Measurements from ENCODE around the gene GSTK1. TPM values are rescaled to one million over a fixed set of nuclear protein-coding genes. Genes with fewer than 3 reads are reported as not detected.

The GSTK1 gene
- total and polyA plus RNA-seq, 2 donors (not counting 1 experiment from before 2014, with no cell fraction given): 181 to 315 TPM

GRCh38 chr7:143285470-143285778 lies 22.2 kb downstream of the GSTK1 start:
- H3K79me2 ChIP-seq (ENCODE audit: control insufficient read depth, insufficient read depth, low read length): peaks cover 21% of the 10 kb centered on the region
- POLR2A ChIA-PET: interaction anchor here (0.7 kb wide), 1 partner anchor 398 kb away, joined by 4 read pairs; no protein-coding TSS in a partner anchor
- peaks cover 36 to 37% of the 10 kb centered on the region in 2 donors for H3K4me1 ChIP-seq (ENCODE audit: control insufficient read depth in 2 of 2, insufficient read depth in 2 of 2, low read length in 2 of 2)
- no peak overlapping the region for H3K4me3 ChIP-seq (ENCODE audit: control extremely low read depth in 1 of 5, extremely low read depth in 1 of 5, insufficient read depth in 1 of 5, low read depth in 2 of 5, low read length in 4 of 5)
- CTCF ChIA-PET: interaction anchor here (1.1 kb wide), 1 partner anchor 45 kb away, joined by 5 read pairs; no protein-coding TSS in a partner anchor
- no peak overlapping the region for H3K27ac ChIP-seq (ENCODE audit: low read length in 2 of 2)
- peaks cover 0 to 6% (median 0%) of the 10 kb centered on the region in 3 donors for H3K9me3 ChIP-seq (ENCODE audit: control extremely low read depth in 1 of 3, control insufficient read depth in 2 of 3, insufficient read depth in 1 of 3, low read length in 2 of 3)
- no peaks in the 10 kb centered on the region for H3K9me3 Mint-ChIP-seq (ENCODE audit: insufficient read depth)
- H4K20me1 ChIP-seq (ENCODE audit: control insufficient read depth, insufficient read depth, low read length, poor library complexity, severe bottlenecking): peaks cover 22% of the 10 kb centered on the region
- no peak overlapping the region for H3K4me2 ChIP-seq (replicated peaks; ENCODE audit: low read depth, low read length, poor library complexity, severe bottlenecking)
- DNase-seq: no peak
- no peaks in the 10 kb centered on the region for H3K36me3 ChIP-seq (replicated peaks in 1 of 2; ENCODE audit: control extremely low read depth in 1 of 2, control insufficient read depth in 1 of 2, extremely low read depth in 1 of 2, insufficient read depth in 2 of 2, low read length in 1 of 2)
- peaks cover 50% of the 10 kb centered on the region for H3K4me1 Mint-ChIP-seq
- H3K27me3 ChIP-seq (replicated peaks in 1 of 4; ENCODE audit: control extremely low read depth in 1 of 4, control insufficient read depth in 3 of 4, insufficient read depth in 4 of 4, low read length in 3 of 4): no peaks in the 10 kb centered on the region
- no peak for ATAC-seq (ENCODE audit: low read depth)
- 60% methylated on average over 1 of the region's 3 CpGs for WGBS (ENCODE audit: insufficient coverage)
- no peak overlapping the region for H3K9ac ChIP-seq (ENCODE audit: low read length)
- H3K4me3 Mint-ChIP-seq: no peak overlapping the region
- H3K27ac Mint-ChIP-seq: peak overlapping the region; percentile 51
- no peaks in the 10 kb centered on the region for H3K27me3 Mint-ChIP-seq
- intact Hi-C loops (cut with micrococcal nuclease): loop anchor here (5.0 kb wide), 2 partner anchors 478 to 617 kb away; partner anchors contain the start of gene TCAF1
- TF ChIP-seq EZH2 (IDR thresholded peaks at IDR 0.05; ENCODE audit: borderline replicate concordance, insufficient read depth, low read depth, low read length, poor library complexity, severe bottlenecking): no peak
- TF ChIP-seq, protein P1, sequence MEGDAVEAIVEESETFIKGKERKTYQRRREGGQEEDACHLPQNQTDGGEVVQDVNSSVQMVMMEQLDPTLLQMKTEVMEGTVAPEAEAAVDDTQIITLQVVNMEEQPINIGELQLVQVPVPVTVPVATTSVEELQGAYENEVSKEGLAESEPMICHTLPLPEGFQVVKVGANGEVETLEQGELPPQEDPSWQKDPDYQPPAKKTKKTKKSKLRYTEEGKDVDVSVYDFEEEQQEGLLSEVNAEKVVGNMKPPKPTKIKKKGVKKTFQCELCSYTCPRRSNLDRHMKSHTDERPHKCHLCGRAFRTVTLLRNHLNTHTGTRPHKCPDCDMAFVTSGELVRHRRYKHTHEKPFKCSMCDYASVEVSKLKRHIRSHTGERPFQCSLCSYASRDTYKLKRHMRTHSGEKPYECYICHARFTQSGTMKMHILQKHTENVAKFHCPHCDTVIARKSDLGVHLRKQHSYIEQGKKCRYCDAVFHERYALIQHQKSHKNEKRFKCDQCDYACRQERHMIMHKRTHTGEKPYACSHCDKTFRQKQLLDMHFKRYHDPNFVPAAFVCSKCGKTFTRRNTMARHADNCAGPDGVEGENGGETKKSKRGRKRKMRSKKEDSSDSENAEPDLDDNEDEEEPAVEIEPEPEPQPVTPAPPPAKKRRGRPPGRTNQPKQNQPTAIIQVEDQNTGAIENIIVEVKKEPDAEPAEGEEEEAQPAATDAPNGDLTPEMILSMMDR (IDR thresholded peaks at IDR 0.05): no peak
- H2AFZ ChIP-seq (ENCODE audit: insufficient read depth, low read depth, low read length, poor library complexity, severe bottlenecking): no peak overlapping the region

GRCh38 chr7:143285806-143286521 lies 22.7 kb downstream of the GSTK1 start:
- ChIA-PET CTCF (interaction anchor here (1.1 to 1.2 kb wide), 2 partner anchors 14 to 45 kb away, joined by 3 to 5 read pairs; no protein-coding TSS in a partner anchor), POLR2A (interaction anchor here (0.7 to 1.4 kb wide), 2 partner anchors 96 to 398 kb away, joined by 4 to 5 read pairs; partner anchors contain the start of gene ZYX)
- H3K4me1 ChIP-seq (ENCODE audit: control insufficient read depth in 2 of 2, insufficient read depth in 2 of 2, low read length in 2 of 2): peaks cover 41 to 42% of the 10 kb centered on the region in 2 donors
- no peak overlapping the region for H3K4me3 Mint-ChIP-seq
- H3K9ac ChIP-seq (ENCODE audit: low read length): no peak overlapping the region
- ATAC-seq (ENCODE audit: low read depth) (no peak), DNase-seq (no peak)
- H3K4me1 Mint-ChIP-seq: peaks cover 51% of the 10 kb centered on the region
- no peaks in the 10 kb centered on the region for H3K9me3 Mint-ChIP-seq (ENCODE audit: insufficient read depth)
- H4K20me1 ChIP-seq (ENCODE audit: control insufficient read depth, insufficient read depth, low read length, poor library complexity, severe bottlenecking): peaks cover 28% of the 10 kb centered on the region
- intact Hi-C loops (cut with micrococcal nuclease): loop anchor here (5.0 kb wide), 2 partner anchors 479 to 616 kb away; partner anchors contain the start of gene TCAF1
- peaks cover 0 to under 1% of the 10 kb centered on the region in 2 experiments for H3K36me3 ChIP-seq (replicated peaks in 1 of 2; ENCODE audit: control extremely low read depth in 1 of 2, control insufficient read depth in 1 of 2, extremely low read depth in 1 of 2, insufficient read depth in 2 of 2, low read length in 1 of 2)
- H2AFZ ChIP-seq (ENCODE audit: insufficient read depth, low read depth, low read length, poor library complexity, severe bottlenecking): no peak overlapping the region
- H3K27me3 ChIP-seq (replicated peaks in 1 of 4; ENCODE audit: control extremely low read depth in 1 of 4, control insufficient read depth in 3 of 4, insufficient read depth in 4 of 4, low read length in 3 of 4): no peaks in the 10 kb centered on the region
- no peak overlapping the region for H3K4me2 ChIP-seq (replicated peaks; ENCODE audit: low read depth, low read length, poor library complexity, severe bottlenecking)
- peaks cover 27% of the 10 kb centered on the region for H3K79me2 ChIP-seq (ENCODE audit: control insufficient read depth, insufficient read depth, low read length)
- H3K9me3 ChIP-seq (ENCODE audit: control extremely low read depth in 1 of 3, control insufficient read depth in 2 of 3, insufficient read depth in 1 of 3, low read length in 2 of 3): peaks cover 0 to 6% (median 0%) of the 10 kb centered on the region in 3 donors
- H3K4me3 ChIP-seq (ENCODE audit: control extremely low read depth in 1 of 5, extremely low read depth in 1 of 5, insufficient read depth in 1 of 5, low read depth in 2 of 5, low read length in 4 of 5): no peak overlapping the region
- no peak overlapping the region for H3K27ac Mint-ChIP-seq
- no peak overlapping the region for H3K27ac ChIP-seq (ENCODE audit: low read length in 2 of 2)
- no peak for TF ChIP-seq EZH2 (IDR thresholded peaks at IDR 0.05; ENCODE audit: borderline replicate concordance, insufficient read depth, low read depth, low read length, poor library complexity, severe bottlenecking)
- TF ChIP-seq, protein P1 (IDR thresholded peaks at IDR 0.05): no peak
- H3K27me3 Mint-ChIP-seq: no peaks in the 10 kb centered on the region
- 100% methylated on average over 9 of the region's 11 CpGs for WGBS (ENCODE audit: insufficient coverage)

Measured in B cell (primary cell).